ENCODE measurements around the gene HOXD11.

Gene HOXD11

GRCh38 chr2:176099728-176100546 lies 7.1 kb upstream of the HOXD11 start, which contains the start of gene HOXD12:
HOXD12 (plus strand) TSS chr2:176099795; CDS start chr2:176099802, 7 bp downstream.
- in situ Hi-C loops (cut with HindIII; ENCODE audit: low pct_unique_long_range_greater_than_20kb, low sequenced_read_pairs) = no loop called here
- no peak for TF ChIP-seq JUND (IDR thresholded peaks at IDR 0.05; ENCODE audit: low read depth)
- no peak for DNase-seq (ENCODE audit: low read depth in 1 of 2, low spot score in 1 of 2)

GRCh38 chr2:176100547-176101140 lies 6.4 kb upstream of the HOXD11 start:
- no peak for TF ChIP-seq JUND (IDR thresholded peaks at IDR 0.05; ENCODE audit: low read depth)
- DNase-seq (ENCODE audit: low read depth in 1 of 2, low spot score in 1 of 2) = no peak
- in situ Hi-C loops (cut with HindIII; ENCODE audit: low pct_unique_long_range_greater_than_20kb, low sequenced_read_pairs) = no loop called here

GRCh38 chr2:176101216-176101830 lies 5.8 kb upstream of the HOXD11 start:
- no peak for TF ChIP-seq JUND (IDR thresholded peaks at IDR 0.05; ENCODE audit: low read depth)
- in situ Hi-C loops (cut with HindIII; ENCODE audit: low pct_unique_long_range_greater_than_20kb, low sequenced_read_pairs) = no loop called here
- no peak for DNase-seq (ENCODE audit: low read depth in 1 of 2, low spot score in 1 of 2)

GRCh38 chr2:176101842-176102241 lies 5.2 kb upstream of the HOXD11 start:
- no peak for TF ChIP-seq JUND (IDR thresholded peaks at IDR 0.05; ENCODE audit: low read depth)
- in situ Hi-C loops (cut with HindIII; ENCODE audit: low pct_unique_long_range_greater_than_20kb, low sequenced_read_pairs) = no loop called here

DNA sequence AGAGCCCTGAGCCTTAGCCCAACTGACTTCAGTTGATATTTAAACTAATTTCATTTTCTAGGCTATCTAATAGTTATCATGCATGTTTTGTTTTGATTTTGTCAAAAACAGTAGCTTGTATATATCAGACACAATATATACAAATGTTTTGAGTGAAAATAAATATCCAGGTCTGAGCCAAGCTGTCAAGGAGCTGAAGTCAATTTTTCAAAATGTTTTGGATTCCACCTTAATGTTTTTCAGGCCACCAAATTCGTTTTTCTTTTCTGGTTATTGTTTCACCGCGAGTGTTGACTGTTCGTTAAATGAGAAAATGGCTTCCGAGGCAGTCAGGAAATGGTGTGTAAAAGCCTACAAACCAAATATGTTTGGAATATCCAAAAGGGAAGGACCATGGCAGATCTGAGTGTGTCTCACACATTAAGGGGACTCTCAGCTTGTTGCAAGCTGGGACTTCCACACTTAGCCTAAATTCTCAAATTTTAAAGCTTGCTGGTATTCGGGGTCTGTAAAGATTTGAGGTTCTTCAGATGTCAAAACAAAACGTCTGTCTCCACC lies 4.7 kb upstream of the HOXD11 start:
- in situ Hi-C loops (cut with HindIII; ENCODE audit: low pct_unique_long_range_greater_than_20kb, low sequenced_read_pairs) = no loop called here
- DNase-seq (ENCODE audit: low read depth in 1 of 2, low spot score in 1 of 2) = no peak
- no peak for TF ChIP-seq JUND (IDR thresholded peaks at IDR 0.05; ENCODE audit: low read depth)

More at GRCh38 chr2:176101842-176102241, 5.2 kb upstream of the HOXD11 start:
- DNase-seq (ENCODE audit: low read depth in 1 of 2, low spot score in 1 of 2) = no peak

- no peak for DNase-seq (ENCODE audit: low read depth in 1 of 2, low spot score in 1 of 2)
- in situ Hi-C loops (cut with HindIII; ENCODE audit: low pct_unique_long_range_greater_than_20kb, low sequenced_read_pairs) = no loop called here
- TF ChIP-seq JUND (IDR thresholded peaks at IDR 0.05; ENCODE audit: low read depth) = no peak
Measured at GRCh38 chr2:176103194-176103593, 3.9 kb upstream of the HOXD11 start.

DNA sequence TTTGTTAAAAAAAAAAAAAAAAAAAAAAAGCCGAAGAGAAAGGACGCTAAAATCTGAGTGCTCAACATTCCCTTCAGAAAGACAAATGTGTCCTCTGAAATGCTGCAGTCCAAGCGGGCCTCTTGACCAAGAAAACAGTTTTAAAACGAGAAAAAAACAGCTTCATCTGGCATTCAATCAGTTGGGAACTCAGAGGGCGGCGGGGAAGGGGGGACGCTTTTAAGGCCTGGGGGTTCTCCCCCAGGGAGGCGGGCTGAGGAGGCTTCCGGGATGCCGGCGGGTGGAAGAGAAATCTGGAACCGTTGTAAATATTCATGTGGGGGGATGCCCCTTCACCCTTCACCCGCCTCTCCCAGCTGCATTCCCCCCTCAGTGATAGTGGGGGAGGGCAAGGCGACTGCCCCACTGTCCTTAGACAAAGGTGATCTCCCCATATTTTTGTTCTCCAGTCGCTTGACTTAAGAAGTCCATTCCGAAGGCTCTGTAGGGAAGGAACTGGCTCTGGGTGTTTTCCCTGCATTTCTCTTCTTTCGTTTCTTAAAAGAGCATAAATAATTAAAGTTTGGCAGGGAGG lies 3.3 kb upstream of the HOXD11 start:
- no peak for DNase-seq (ENCODE audit: low read depth in 1 of 2, low spot score in 1 of 2)
- TF ChIP-seq JUND (IDR thresholded peaks at IDR 0.05; ENCODE audit: low read depth) = no peak
- in situ Hi-C loops (cut with HindIII; ENCODE audit: low pct_unique_long_range_greater_than_20kb, low sequenced_read_pairs) = no loop called here

DNA sequence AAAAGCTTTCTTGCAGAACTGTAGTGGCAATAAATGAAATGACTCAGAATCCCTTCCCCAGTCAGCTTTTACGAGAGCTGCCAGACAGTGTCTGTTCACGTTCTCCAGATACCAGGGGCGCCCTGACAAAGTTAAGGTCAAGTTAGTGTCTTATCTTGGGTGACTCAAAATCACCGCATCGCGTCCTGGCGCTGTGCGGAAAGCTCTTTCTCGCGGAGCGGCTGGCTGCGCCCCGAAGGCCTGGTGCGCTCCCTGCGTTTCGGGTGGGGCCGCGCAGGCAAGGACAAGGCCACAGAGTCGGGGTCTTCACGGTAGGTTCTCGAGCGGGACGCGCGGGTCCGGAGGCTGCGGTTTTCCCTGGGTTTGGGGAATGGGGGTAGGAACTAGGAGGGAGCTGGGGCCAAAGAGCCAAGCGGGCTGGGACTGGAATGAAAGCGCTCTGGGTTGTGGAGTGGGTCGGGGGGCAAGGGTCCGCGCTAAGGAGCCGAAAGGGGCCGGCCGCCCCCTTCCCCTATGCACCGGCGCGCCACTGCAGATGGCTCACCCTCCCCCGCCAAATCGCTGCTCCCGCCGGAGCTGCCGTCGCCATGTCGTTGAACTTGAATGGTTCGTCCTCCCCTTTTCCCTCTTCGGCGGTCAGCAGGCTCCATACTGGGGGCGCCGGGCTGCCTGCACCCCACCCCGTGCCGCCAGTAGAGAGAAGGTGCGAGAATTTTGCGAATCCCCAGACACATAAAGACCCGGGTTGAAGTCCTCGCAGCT lies 2.6 kb upstream of the HOXD11 start:
- DNase-seq (ENCODE audit: low read depth in 1 of 2, low spot score in 1 of 2) = no peak
- in situ Hi-C loops (cut with HindIII; ENCODE audit: low pct_unique_long_range_greater_than_20kb, low sequenced_read_pairs) = no loop called here
- no peak for TF ChIP-seq JUND (IDR thresholded peaks at IDR 0.05; ENCODE audit: low read depth)

- TF ChIP-seq JUND (IDR thresholded peaks at IDR 0.05; ENCODE audit: low read depth) = no peak
- DNase-seq (ENCODE audit: low read depth in 1 of 2, low spot score in 1 of 2) = no peak
- in situ Hi-C loops (cut with HindIII; ENCODE audit: low pct_unique_long_range_greater_than_20kb, low sequenced_read_pairs) = no loop called here
Measured at GRCh38 chr2:176105078-176105729, 1.9 kb upstream of the HOXD11 start.

GRCh38 chr2:176105730-176106580 lies 1.1 kb upstream of the HOXD11 start:
- DNase-seq (ENCODE audit: low read depth in 1 of 2, low spot score in 1 of 2) = no peak
- in situ Hi-C loops (cut with HindIII; ENCODE audit: low pct_unique_long_range_greater_than_20kb, low sequenced_read_pairs) = no loop called here
- TF ChIP-seq JUND (IDR thresholded peaks at IDR 0.05; ENCODE audit: low read depth) = no peak

GRCh38 chr2:176107731-176108181 lies 676 bp downstream of the HOXD11 start:
- in situ Hi-C loops (cut with HindIII; ENCODE audit: low pct_unique_long_range_greater_than_20kb, low sequenced_read_pairs) = no loop called here
- DNase-seq (ENCODE audit: low read depth in 1 of 2, low spot score in 1 of 2) = no peak
- no peak for TF ChIP-seq JUND (IDR thresholded peaks at IDR 0.05; ENCODE audit: low read depth)
